Loucy (cell line): ENCODE data around the gene USP44.

Experiments used
- H2AFZ ChIP-seq: fragments of 200-600 bp; sonication (generic); 2 replicates; pipeline ENCODE4 v1.6.0; 2016; ENCODE audit warnings: antibody characterized with exemption, mild to moderate bottlenecking, low read length, moderate library complexity
- H3F3A ChIP-seq: fragments of 200-600 bp; 2 replicates; pipeline ENCODE4 v1.6.0; 2016; ENCODE audit warnings: antibody characterized with exemption, low read depth, mild to moderate bottlenecking
- H3K27me3 ChIP-seq: fragments of 200-600 bp; sonication (generic); 2 replicates; pipeline ENCODE4 v1.6.1; 2014; ENCODE audit warnings: low read length, mild to moderate bottlenecking; ENCODE audit not compliant: insufficient read depth, poor library complexity, severe bottlenecking
- H3K36me3 ChIP-seq: fragments of 200-600 bp; sonication (generic); 2 replicates; pipeline ENCODE4 v1.6.1; 2016; ENCODE audit warnings: low read length; ENCODE audit not compliant: insufficient read depth
- H3K4me1 ChIP-seq: fragments of 200-600 bp; sonication (generic); 2 replicates; pipeline ENCODE4 v1.5.1; 2014; ENCODE audit warnings: low read length, mild to moderate bottlenecking; ENCODE audit not compliant: insufficient read depth, poor library complexity, severe bottlenecking
- H3K4me2 ChIP-seq: fragments of 200-600 bp; sonication (generic); 2 replicates; pipeline ENCODE4 v1.6.0; 2014; ENCODE audit warnings: antibody characterized with exemption, low read length, low read depth, mild to moderate bottlenecking; ENCODE audit not compliant: poor library complexity, severe bottlenecking
- H3K4me3 ChIP-seq: fragments of 200-600 bp; sonication (generic); 2 replicates; pipeline ENCODE4 v1.5.1; 2014; ENCODE audit warnings: low read length, mild to moderate bottlenecking, mixed read lengths; ENCODE audit not compliant: poor library complexity, severe bottlenecking
- H3K79me2 ChIP-seq: fragments of 200-600 bp; sonication (generic); 2 replicates; pipeline ENCODE4 v1.6.1; 2014; ENCODE audit warnings: low read length; ENCODE audit not compliant: insufficient read depth
- H3K9ac ChIP-seq: fragments of 200-600 bp; sonication (generic); 2 replicates; pipeline ENCODE4 v1.6.0; 2014; ENCODE audit warnings: mild to moderate bottlenecking, low read depth, low read length, moderate library complexity; ENCODE audit not compliant: poor library complexity, severe bottlenecking
- H3K9me2 ChIP-seq: fragments of 200-600 bp; sonication (generic); replicated peaks from 2 replicates; pipeline ENCODE4 v1.6.1; 2016; ENCODE audit warnings: low read depth, low read length, mixed read lengths
- H3K9me3 ChIP-seq: fragments of 200-600 bp; sonication (generic); 2 replicates; pipeline ENCODE4 v1.6.1; 2014; ENCODE audit warnings: mild to moderate bottlenecking, antibody characterized with exemption, low read length, low read depth; ENCODE audit not compliant: insufficient read depth
- H4K20me1 ChIP-seq: fragments of 200-600 bp; sonication (generic); 2 replicates; pipeline ENCODE4 v1.6.0; 2014; ENCODE audit warnings: antibody characterized with exemption, low read length, mild to moderate bottlenecking; ENCODE audit not compliant: insufficient read depth, poor library complexity, severe bottlenecking
- EZH2phosphoT487 ChIP-seq: fragments of 200-600 bp; IDR thresholded peaks from 2 replicates; pipeline ENCODE4 v1.6.1; 2018; ENCODE audit warnings: antibody characterized with exemption, mild to moderate bottlenecking, moderate library complexity, borderline replicate concordance
- TF ChIP-seq, protein P1 (sequence below): fragments of 200-600 bp; sonication (generic); conservative IDR thresholded peaks from 2 replicates; pipeline ENCODE4 v1.5.1; 2014; ENCODE audit warnings: mild to moderate bottlenecking, antibody characterized with exemption, low read length

The USP44 gene

DNA sequence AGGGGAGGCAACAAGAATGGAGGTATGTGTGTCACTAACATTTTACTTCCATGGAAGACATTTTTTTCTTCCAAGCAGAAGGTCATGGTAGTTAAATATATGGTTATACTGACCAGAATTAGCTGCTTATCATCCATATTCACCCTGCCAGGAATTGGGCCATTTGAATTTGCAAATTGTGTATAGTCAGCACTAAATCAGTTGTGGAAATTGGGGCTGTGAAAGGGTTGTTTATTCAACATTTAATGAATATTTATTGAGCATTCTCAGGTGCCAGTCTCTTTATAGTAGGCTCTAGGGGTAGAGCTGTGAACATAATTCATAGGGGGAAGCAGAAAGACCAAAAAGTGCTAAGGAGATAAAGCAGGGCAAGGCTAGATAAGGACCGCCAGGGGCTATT is 39.3 kb downstream of the USP44 start:
- no peaks in the 10 kb centered on the region for H3K9me2 ChIP-seq
- TF ChIP-seq EZH2phosphoT487, result no peak
- TF ChIP-seq, protein P1, sequence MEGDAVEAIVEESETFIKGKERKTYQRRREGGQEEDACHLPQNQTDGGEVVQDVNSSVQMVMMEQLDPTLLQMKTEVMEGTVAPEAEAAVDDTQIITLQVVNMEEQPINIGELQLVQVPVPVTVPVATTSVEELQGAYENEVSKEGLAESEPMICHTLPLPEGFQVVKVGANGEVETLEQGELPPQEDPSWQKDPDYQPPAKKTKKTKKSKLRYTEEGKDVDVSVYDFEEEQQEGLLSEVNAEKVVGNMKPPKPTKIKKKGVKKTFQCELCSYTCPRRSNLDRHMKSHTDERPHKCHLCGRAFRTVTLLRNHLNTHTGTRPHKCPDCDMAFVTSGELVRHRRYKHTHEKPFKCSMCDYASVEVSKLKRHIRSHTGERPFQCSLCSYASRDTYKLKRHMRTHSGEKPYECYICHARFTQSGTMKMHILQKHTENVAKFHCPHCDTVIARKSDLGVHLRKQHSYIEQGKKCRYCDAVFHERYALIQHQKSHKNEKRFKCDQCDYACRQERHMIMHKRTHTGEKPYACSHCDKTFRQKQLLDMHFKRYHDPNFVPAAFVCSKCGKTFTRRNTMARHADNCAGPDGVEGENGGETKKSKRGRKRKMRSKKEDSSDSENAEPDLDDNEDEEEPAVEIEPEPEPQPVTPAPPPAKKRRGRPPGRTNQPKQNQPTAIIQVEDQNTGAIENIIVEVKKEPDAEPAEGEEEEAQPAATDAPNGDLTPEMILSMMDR, result no peak

DNA sequence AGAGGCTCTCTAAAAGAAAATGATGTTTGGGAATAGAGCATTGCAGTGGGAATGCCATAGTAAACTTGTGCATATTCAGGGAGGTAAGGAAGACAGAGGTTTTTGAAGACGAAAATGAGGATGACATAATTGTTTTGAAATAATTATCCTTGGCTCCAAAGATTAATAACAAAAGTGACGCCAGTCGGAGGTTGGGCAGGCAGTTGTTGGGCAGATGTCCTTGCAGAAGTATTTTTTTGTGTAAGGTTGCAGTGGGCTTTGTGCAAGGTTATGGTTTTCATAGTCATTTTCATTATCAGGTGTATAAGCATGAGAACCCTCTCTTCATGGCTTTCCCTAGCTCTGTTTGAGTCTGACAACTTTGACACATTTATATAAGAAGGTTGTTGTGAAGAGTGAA is 42.0 kb downstream of the USP44 start:
- Histone ChIP-seq H3K9me3 (no peaks in the 10 kb centered on the region), H3K4me3 (no peak overlapping the region), H3K4me1 (no peaks in the 10 kb centered on the region), H3F3A (no peaks in the 10 kb centered on the region), H4K20me1 (no peaks in the 10 kb centered on the region), H2AFZ (no peak overlapping the region), H3K36me3 (peaks cover 84% of the 10 kb centered on the region), H3K9me2 (no peaks in the 10 kb centered on the region), H3K4me2 (no peak overlapping the region), H3K79me2 (no peaks in the 10 kb centered on the region), H3K27me3 (no peaks in the 10 kb centered on the region), H3K9ac (no peak overlapping the region)
- TF ChIP-seq, protein P1, result no peak
- TF ChIP-seq EZH2phosphoT487, result no peak

More for the DNA sequence above, 39.3 kb downstream of the USP44 start:
- H2AFZ ChIP-seq, result no peak overlapping the region
- H3F3A ChIP-seq, result 0 out of 2 replicates have a peak, but pooled peaks cover 6% of the 10 kb centered on the region
- peaks cover 84% of the 10 kb centered on the region for H3K36me3 ChIP-seq
- H3K27me3 ChIP-seq, result no peaks in the 10 kb centered on the region
- no peaks in the 10 kb centered on the region for H3K79me2 ChIP-seq
- no peaks in the 10 kb centered on the region for H3K9me3 ChIP-seq
- no peak overlapping the region for H3K9ac ChIP-seq
- no peak overlapping the region for H3K4me3 ChIP-seq
- H3K4me2 ChIP-seq, result no peak overlapping the region
- no peaks in the 10 kb centered on the region for H4K20me1 ChIP-seq
- peaks cover 3% of the 10 kb centered on the region for H3K4me1 ChIP-seq

DNA sequence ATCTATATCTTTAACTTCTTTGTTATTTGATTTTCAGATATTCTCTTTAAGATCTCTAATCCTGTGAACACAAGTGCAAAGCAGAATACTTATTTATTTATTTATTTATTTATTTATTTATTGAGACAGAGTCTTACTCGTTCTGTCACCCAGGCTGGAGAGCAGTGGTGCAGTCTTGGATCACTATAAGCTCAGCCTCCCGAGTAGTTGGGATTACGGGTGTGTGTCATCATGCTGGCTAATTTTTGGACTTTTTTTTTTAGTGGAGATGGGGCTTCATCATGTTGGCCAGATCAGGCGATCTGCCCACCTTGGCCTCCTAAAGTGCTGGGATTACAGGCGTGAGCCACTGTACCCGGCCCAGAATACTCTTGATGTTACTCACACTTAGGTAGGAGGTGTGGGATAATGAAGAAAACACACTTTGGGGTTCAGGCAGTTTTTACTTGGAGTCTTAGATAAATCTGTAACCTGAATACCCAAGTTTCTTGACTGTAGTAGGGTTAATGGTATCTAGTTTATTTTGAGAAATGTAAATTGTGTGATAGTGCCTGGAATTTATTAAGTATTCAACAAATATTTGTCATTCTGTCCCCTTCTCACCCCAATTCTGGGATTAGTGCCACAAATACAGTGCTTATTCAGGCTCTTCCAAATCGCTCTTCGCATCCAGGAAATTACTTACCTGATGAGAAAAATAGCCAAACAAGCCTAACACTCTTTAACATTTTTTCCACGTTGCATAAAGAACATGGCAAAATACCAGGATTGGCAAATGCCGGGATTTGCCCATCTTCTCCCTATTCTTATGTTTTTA is 44.4 kb downstream of the USP44 start:
- H4K20me1 ChIP-seq, result no peaks in the 10 kb centered on the region
- peaks cover 82% of the 10 kb centered on the region; the same call in 1 of the 2 replicates for H3K36me3 ChIP-seq
- peaks cover 10% of the 10 kb centered on the region for H3K79me2 ChIP-seq

More for the DNA sequence above, 44.4 kb downstream of the USP44 start:
- no peaks in the 10 kb centered on the region for H3K4me1 ChIP-seq
- H3K4me2 ChIP-seq, result no peak overlapping the region
- H3K9me3 ChIP-seq, result no peaks in the 10 kb centered on the region
- H2AFZ ChIP-seq, result no peak overlapping the region
- no peak overlapping the region for H3K9ac ChIP-seq
- H3F3A ChIP-seq, result no peaks in the 10 kb centered on the region
- no peak for TF ChIP-seq EZH2phosphoT487
- TF ChIP-seq, protein P1, result no peak
- no peak overlapping the region for H3K4me3 ChIP-seq
- H3K27me3 ChIP-seq, result no peaks in the 10 kb centered on the region
- H3K9me2 ChIP-seq, result no peaks in the 10 kb centered on the region
